ENCODE measurements around the gene UTP14A.

DNA sequence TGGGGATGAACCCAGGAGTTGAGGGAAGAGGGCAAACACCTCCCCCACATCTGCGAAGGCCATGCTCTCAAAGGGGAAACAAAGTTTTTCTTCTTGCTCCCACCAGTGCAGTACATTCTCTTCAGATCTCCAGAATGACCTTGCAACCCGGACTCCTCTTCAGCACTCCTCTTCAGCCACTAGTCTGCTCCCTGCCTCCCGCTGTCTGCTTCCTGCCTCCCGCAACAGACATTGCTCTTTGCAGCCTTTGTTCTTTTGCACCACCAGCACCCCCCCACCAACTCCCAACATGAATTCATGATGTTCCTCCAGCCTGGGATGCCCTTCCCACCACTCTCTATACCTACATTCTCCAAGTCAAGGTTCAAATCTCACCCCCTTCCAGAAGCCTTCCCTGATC is 32.1 kb downstream of the UTP14A start:
- TF ChIP-seq EZH2 (IDR thresholded peaks at IDR 0.05; ENCODE audit: insufficient read depth, poor library complexity, severe bottlenecking) (no peak), EZH2phosphoT487 (IDR thresholded peaks at IDR 0.05; ENCODE audit: insufficient read depth, low read depth) (no peak)

Data from GM23248 (cell line).